Stimulated activated CD4-positive, alpha-beta T cell treated with anti-CD3 and anti-CD28 coated beads, TNF-alpha, amount 100 ng/mL, for 48 hours (primary cell): ENCODE data around the gene CDHR5.
"Not testable (repeated sequence)": the region's sequence is repeated elsewhere in the genome, so short reads cannot be mapped to it uniquely, and the experiment has no call there.

Experiments
- DNase-seq, 3 donors: peaks; one replicate each; pipeline ENCODE4 v3.0.0-alpha.2; 2020; ENCODE audit warnings: low read depth in 3 of 3

CDHR5 gene

GRCh38 chr11:624705-625635 is at the start of gene CDHR5:
CDHR5 (minus strand) TSS chr11:624955; CDS start chr11:624902, 53 bp downstream.
- no peak for DNase-seq

- DNase-seq: no peak
These were observed 49.7 kb upstream of the CDHR5 start for GRCh38 chr11:674406-674805.

GRCh38 chr11:673866-674265 is 49.1 kb upstream of the CDHR5 start:
- no peak for DNase-seq

GRCh38 chr11:665704-666281 is 41.0 kb upstream of the CDHR5 start:
- DNase-seq: no peak

- no peak for DNase-seq
These were observed 40.4 kb upstream of the CDHR5 start for GRCh38 chr11:665062-665703.

GRCh38 chr11:662689-663274 is 38.0 kb upstream of the CDHR5 start:
- DNase-seq: no peak

GRCh38 chr11:660681-661444 is 36.1 kb upstream of the CDHR5 start:
- no peak for DNase-seq

- DNase-seq: no peak
These were observed 35.5 kb upstream of the CDHR5 start for GRCh38 chr11:660281-660680.

- DNase-seq: no peak
These were observed 34.9 kb upstream of the CDHR5 start for GRCh38 chr11:659532-660085.

GRCh38 chr11:657691-658126 is 33.0 kb upstream of the CDHR5 start:
- DNase-seq: no peak

- DNase-seq: no peak
These were observed 32.1 kb upstream of the CDHR5 start for GRCh38 chr11:656866-657265.

- DNase-seq: no peak
These were observed 31.7 kb upstream of the CDHR5 start for GRCh38 chr11:656426-656825.

- DNase-seq: no peak
These were observed 30.4 kb upstream of the CDHR5 start for GRCh38 chr11:655036-655726.

GRCh38 chr11:654444-654843 is 29.7 kb upstream of the CDHR5 start:
- DNase-seq: not testable (repeated sequence)

- DNase-seq: no peak
These were observed 29.1 kb upstream of the CDHR5 start for GRCh38 chr11:653837-654236.

GRCh38 chr11:653136-653535 is 28.4 kb upstream of the CDHR5 start:
- not testable (repeated sequence) for DNase-seq

GRCh38 chr11:650482-650881 is 25.7 kb upstream of the CDHR5 start:
- no peak for DNase-seq

GRCh38 chr11:647672-648158 is 23.0 kb upstream of the CDHR5 start:
- DNase-seq: not testable (repeated sequence)

GRCh38 chr11:646214-646613 is 21.5 kb upstream of the CDHR5 start:
- DNase-seq: no peak

GRCh38 chr11:645536-645935 is 20.8 kb upstream of the CDHR5 start:
- no peak for DNase-seq
